Measurements from ENCODE around the gene ABTB2. TPM values are rescaled to one million over a fixed set of nuclear protein-coding genes. Genes with fewer than 3 reads are reported as not detected.
A peak's percentile ranks its signal among the peaks of the same experiment; 100 is the strongest.

The ABTB2 gene
- total RNA-seq, 1 donor from 2014 or later, result 0.89 TPM

- no peaks in the 10 kb centered on the region for H3K36me3 Mint-ChIP-seq (ENCODE audit: unreplicated experiment)
- H3K4me3 Mint-ChIP-seq (ENCODE audit: unreplicated experiment), result no peak overlapping the region
- H3K27ac Mint-ChIP-seq (ENCODE audit: unreplicated experiment), result no peak overlapping the region
- no peaks in the 10 kb centered on the region for H3K27me3 Mint-ChIP-seq (ENCODE audit: unreplicated experiment)
- no peaks in the 10 kb centered on the region for H3K9me3 Mint-ChIP-seq (ENCODE audit: unreplicated experiment)
- peaks cover 23% of the 10 kb centered on the region for H3K4me1 Mint-ChIP-seq (ENCODE audit: unreplicated experiment)
- no peak for DNase-seq (ENCODE audit: extremely low spot score, unreplicated experiment)
- TF ChIP-seq, protein P1, sequence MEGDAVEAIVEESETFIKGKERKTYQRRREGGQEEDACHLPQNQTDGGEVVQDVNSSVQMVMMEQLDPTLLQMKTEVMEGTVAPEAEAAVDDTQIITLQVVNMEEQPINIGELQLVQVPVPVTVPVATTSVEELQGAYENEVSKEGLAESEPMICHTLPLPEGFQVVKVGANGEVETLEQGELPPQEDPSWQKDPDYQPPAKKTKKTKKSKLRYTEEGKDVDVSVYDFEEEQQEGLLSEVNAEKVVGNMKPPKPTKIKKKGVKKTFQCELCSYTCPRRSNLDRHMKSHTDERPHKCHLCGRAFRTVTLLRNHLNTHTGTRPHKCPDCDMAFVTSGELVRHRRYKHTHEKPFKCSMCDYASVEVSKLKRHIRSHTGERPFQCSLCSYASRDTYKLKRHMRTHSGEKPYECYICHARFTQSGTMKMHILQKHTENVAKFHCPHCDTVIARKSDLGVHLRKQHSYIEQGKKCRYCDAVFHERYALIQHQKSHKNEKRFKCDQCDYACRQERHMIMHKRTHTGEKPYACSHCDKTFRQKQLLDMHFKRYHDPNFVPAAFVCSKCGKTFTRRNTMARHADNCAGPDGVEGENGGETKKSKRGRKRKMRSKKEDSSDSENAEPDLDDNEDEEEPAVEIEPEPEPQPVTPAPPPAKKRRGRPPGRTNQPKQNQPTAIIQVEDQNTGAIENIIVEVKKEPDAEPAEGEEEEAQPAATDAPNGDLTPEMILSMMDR (IDR thresholded peaks at IDR 0.05), result no peak
Measured at GRCh38 chr11:34254011-34254410, 103.8 kb downstream of the ABTB2 start.

DNA sequence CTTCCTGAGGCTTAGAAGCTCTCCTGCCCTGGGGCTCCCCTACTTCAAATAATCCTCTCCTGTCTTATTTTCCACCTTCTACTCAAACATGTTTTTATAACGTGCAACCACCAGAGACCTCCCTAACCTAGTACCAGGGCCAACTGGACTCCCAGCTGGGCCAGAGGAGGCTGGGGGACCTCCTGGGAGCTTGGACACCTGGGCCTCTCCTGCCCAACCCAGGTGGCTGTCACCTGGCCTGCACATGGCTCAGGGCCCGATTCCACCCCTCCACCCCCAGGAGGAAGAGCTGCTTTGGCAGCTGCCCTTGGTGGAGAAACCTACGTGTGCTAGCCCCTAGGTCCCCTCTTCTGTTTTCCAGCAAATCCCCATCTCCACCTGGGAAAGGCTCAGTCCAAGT is 105.2 kb downstream of the ABTB2 start:
- DNase-seq (ENCODE audit: extremely low spot score, unreplicated experiment), result no peak
- Mint-ChIP-seq H3K36me3 (ENCODE audit: unreplicated experiment) (no peaks in the 10 kb centered on the region), H3K4me3 (ENCODE audit: unreplicated experiment) (no peak overlapping the region), H3K9me3 (ENCODE audit: unreplicated experiment) (no peaks in the 10 kb centered on the region), H3K27me3 (ENCODE audit: unreplicated experiment) (no peaks in the 10 kb centered on the region), H3K27ac (ENCODE audit: unreplicated experiment) (no peak overlapping the region), H3K4me1 (ENCODE audit: unreplicated experiment) (peaks cover 23% of the 10 kb centered on the region)
- TF ChIP-seq, protein P1 (IDR thresholded peaks at IDR 0.05), result no peak

DNA sequence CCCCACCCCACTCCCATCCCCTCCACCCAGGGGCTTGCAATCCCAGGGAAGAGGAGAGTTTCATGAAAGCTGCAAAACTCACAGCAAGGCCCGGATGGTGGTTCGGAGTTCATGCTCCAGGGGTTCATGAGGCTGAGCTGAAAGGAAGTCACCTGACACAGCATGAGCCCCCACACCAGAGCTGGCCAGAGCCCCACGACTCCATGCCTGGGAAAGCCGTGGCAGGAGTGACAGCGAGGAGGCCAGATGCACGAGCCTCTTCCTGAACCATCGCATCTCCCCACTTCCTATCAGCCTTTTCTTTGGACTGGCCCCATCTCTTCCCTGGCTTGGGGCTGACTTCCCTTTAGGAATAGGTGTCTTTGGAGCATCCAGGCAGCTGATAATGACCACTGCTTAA is 105.8 kb downstream of the ABTB2 start:
- DNase-seq (ENCODE audit: extremely low spot score, unreplicated experiment), result no peak
- TF ChIP-seq, protein P1 (IDR thresholded peaks at IDR 0.05), result no peak
- Mint-ChIP-seq H3K4me3 (ENCODE audit: unreplicated experiment) (no peak overlapping the region), H3K27me3 (ENCODE audit: unreplicated experiment) (no peaks in the 10 kb centered on the region), H3K4me1 (ENCODE audit: unreplicated experiment) (peaks cover 23% of the 10 kb centered on the region), H3K27ac (ENCODE audit: unreplicated experiment) (peak overlapping the region; percentile 71), H3K36me3 (ENCODE audit: unreplicated experiment) (no peaks in the 10 kb centered on the region), H3K9me3 (ENCODE audit: unreplicated experiment) (no peaks in the 10 kb centered on the region)

GRCh38 chr11:34251589-34251980 is 106.2 kb downstream of the ABTB2 start:
- Mint-ChIP-seq H3K36me3 (ENCODE audit: unreplicated experiment) (no peaks in the 10 kb centered on the region), H3K4me3 (ENCODE audit: unreplicated experiment) (peak overlapping the region; percentile 50), H3K27ac (ENCODE audit: unreplicated experiment) (peak overlapping the region; percentile 71), H3K4me1 (ENCODE audit: unreplicated experiment) (peaks cover 21% of the 10 kb centered on the region), H3K27me3 (ENCODE audit: unreplicated experiment) (no peaks in the 10 kb centered on the region), H3K9me3 (ENCODE audit: unreplicated experiment) (no peaks in the 10 kb centered on the region)
- TF ChIP-seq, protein P1 (IDR thresholded peaks at IDR 0.05), result no peak
- no peak for DNase-seq (ENCODE audit: extremely low spot score, unreplicated experiment)

DNA sequence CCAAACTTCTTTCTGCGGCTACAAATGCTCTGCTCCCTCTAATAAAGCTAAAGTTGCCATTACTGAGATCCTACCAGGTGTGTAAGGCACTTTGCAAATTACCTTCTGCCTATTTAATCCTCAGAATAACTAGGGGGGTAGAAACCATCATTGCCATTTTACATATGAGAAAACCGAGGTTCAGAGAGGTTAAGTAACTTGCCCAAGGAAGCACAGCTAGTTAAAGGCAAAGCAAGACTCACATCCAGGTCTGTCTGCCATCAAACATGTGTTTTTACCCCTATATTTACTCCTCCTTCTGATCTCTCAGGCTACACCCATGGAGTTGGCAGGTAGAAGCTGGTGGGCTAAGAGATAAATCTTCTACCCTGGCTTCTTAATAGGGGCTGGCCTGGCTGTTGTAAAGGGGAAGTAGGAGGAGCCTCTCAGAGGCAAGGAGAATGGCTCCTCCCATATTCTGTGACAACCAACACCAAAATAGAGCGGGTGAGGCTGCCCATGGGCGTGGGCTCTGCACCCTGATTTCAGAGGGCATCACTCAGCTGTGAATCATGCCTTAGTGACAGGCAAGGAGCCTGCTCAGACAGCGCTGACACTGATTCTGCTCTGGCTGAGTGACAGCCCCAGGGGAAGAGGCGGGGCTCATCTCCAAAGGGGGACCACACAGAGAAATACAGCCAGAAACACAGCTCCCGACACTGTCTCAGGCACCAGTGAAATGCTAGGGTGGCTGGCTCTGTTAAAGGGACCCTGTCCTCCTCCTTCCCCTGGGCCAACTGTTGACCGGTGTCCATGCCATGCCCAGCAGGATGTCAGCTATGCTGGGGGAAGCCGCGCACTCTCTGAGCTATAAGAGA is 106.8 kb downstream of the ABTB2 start:
- H3K4me1 Mint-ChIP-seq (ENCODE audit: unreplicated experiment), result peaks cover 15% of the 10 kb centered on the region
- H3K27me3 Mint-ChIP-seq (ENCODE audit: unreplicated experiment), result no peaks in the 10 kb centered on the region
- no peaks in the 10 kb centered on the region for H3K36me3 Mint-ChIP-seq (ENCODE audit: unreplicated experiment)
- no peaks in the 10 kb centered on the region for H3K9me3 Mint-ChIP-seq (ENCODE audit: unreplicated experiment)
- peak overlapping the region; percentile 50 for H3K4me3 Mint-ChIP-seq (ENCODE audit: unreplicated experiment)
- H3K27ac Mint-ChIP-seq (ENCODE audit: unreplicated experiment), result peak overlapping the region; percentile 71
- DNase-seq (ENCODE audit: extremely low spot score, unreplicated experiment), result no peak
- TF ChIP-seq, protein P1 (IDR thresholded peaks at IDR 0.05), result no peak
